GM13977 (cell line): ENCODE measurements around the gene L3MBTL1.

Experiments used
- DNase-seq: peaks from one replicate; pipeline ENCODE4 v3.0.0; 2012; ENCODE audit warnings: low spot score
- in situ Hi-C: fragments of 300-500 bp; cut with MboI; formaldehyde crosslinking; loops from one replicate; pipeline ENCODE4 v1.12.0; 2022; ENCODE audit warnings: low sequenced_read_pairs, low pct_unique_long_range_greater_than_20kb, mixed read lengths, inconsistent platforms; ENCODE audit not compliant: unreplicated experiment
- TF ChIP-seq, protein P1 (sequence below): IDR thresholded peaks from 2 replicates; pipeline ENCODE4 v1.5.1; 2012; ENCODE audit warnings: mild to moderate bottlenecking, control low read depth; ENCODE audit not compliant: insufficient read depth; ENCODE audit errors: extremely low read depth, missing control alignments

L3MBTL1 gene

DNA sequence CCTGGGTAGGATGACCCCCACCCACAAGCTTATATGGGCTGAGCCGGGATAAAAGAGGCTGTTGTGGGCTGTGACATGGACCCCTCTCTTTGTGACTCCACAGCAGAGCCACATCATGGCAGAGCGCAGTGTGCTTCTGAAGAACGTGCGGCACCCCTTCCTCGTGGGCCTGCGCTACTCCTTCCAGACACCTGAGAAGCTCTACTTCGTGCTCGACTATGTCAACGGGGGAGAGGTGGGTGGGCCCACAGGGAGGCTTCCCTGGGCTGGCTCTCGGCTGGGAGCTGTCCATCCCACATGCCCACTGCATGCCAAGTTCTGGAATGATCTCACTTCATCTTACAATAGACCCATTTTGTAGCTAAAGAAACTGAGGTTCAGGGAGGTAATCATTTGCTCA lies 61.8 kb downstream of the L3MBTL1 start:
- in situ Hi-C loops: no loop called here
- no peak for DNase-seq
- TF ChIP-seq, protein P1, sequence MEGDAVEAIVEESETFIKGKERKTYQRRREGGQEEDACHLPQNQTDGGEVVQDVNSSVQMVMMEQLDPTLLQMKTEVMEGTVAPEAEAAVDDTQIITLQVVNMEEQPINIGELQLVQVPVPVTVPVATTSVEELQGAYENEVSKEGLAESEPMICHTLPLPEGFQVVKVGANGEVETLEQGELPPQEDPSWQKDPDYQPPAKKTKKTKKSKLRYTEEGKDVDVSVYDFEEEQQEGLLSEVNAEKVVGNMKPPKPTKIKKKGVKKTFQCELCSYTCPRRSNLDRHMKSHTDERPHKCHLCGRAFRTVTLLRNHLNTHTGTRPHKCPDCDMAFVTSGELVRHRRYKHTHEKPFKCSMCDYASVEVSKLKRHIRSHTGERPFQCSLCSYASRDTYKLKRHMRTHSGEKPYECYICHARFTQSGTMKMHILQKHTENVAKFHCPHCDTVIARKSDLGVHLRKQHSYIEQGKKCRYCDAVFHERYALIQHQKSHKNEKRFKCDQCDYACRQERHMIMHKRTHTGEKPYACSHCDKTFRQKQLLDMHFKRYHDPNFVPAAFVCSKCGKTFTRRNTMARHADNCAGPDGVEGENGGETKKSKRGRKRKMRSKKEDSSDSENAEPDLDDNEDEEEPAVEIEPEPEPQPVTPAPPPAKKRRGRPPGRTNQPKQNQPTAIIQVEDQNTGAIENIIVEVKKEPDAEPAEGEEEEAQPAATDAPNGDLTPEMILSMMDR: no peak

- TF ChIP-seq, protein P1: no peak
- in situ Hi-C loops: no loop called here
- DNase-seq: no peak
These were observed 63.0 kb downstream of the L3MBTL1 start for GRCh38 chr20:43570496-43570895.

DNA sequence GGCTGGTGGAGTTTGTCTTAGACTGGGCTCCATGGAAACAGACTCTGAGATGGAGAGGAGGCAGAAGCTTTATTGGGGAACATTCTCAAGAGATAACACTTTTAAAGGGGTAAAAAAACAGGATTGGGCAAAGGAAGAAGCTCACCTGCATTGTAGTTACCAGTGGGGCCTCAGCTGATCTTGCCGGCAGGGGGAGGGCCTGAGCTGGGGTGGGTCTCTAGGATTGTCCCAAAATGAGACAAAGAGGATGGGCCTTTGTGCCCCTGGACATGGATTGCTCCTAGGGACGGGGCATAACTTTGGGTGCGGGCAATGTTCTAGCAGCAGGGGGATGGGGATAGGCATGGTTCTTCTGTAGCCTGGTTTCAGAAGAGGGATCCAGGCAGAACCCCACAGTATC lies 63.8 kb downstream of the L3MBTL1 start:
- in situ Hi-C loops: no loop called here
- DNase-seq: no peak
- TF ChIP-seq, protein P1: no peak

DNA sequence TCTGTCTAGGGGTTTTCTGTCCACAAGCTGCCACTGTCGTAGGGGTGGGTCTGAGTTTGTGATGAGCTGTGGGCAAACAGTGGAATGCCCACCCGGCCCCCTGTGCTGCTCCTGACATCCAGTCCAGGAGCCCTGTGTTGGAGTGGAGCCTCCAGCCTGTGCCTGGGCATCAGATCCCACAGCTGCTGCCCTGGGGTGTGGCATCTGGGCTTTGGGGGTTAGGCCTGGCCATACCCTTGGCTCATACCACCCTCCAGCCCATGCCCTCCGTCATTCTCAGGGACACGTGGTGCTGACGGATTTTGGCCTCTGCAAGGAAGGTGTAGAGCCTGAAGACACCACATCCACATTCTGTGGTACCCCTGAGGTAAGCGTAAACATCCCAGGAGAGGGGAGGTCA lies 64.3 kb downstream of the L3MBTL1 start:
- in situ Hi-C loops: no loop called here
- no peak for DNase-seq
- TF ChIP-seq, protein P1: no peak

DNA sequence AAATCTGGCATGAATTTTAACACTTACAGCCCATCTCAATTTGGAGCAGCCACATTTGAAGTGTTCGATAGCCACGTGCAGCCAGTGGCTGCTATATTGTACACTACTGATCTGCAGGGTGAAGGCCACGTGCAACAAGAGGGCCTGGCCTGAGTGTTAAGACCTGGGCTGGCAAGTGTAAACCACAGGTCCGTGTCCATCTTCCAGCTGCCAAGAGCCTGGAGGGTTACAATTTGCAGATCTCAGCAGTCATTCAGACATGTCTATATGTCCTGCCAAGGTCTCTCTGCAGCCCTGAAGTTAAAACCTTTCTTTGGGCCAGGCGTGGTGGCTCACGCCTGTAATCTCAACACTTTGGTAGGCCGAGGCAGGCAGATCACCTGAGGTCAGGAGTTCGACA lies 65.4 kb downstream of the L3MBTL1 start:
- DNase-seq: no peak
- TF ChIP-seq, protein P1: no peak
- in situ Hi-C loops: no loop called here

- in situ Hi-C loops: no loop called here
- no peak for DNase-seq
- TF ChIP-seq, protein P1: no peak
These were observed 68.6 kb downstream of the L3MBTL1 start for GRCh38 chr20:43576108-43576507.

- in situ Hi-C loops: no loop called here
- TF ChIP-seq, protein P1: no peak
- DNase-seq: no peak
These were observed 72.6 kb downstream of the L3MBTL1 start for GRCh38 chr20:43579861-43580793.
